HL-60 (cell line): ENCODE measurements around the gene GPR37.

Source experiments
- GABPA ChIP-seq: IDR thresholded peaks from 2 replicates; pipeline ENCODE4 v1.6.1; 2012; ENCODE audit warnings: low read depth
- POLR2AphosphoS5 ChIP-seq: IDR thresholded peaks from 2 replicates; pipeline ENCODE4 v1.6.1; 2012; ENCODE audit warnings: low read depth
- TF ChIP-seq, protein P1 (sequence below): IDR thresholded peaks from one replicate; pipeline ENCODE4 v1.5.1; 2011; ENCODE audit warnings: low read length, control low read depth, inconsistent platforms; ENCODE audit not compliant: insufficient read depth
- TF ChIP-seq, protein P2 (sequence below): IDR thresholded peaks from 2 replicates; pipeline ENCODE4 v1.6.1; 2012; ENCODE audit warnings: low read depth; ENCODE audit not compliant: insufficient replicate concordance

DNA sequence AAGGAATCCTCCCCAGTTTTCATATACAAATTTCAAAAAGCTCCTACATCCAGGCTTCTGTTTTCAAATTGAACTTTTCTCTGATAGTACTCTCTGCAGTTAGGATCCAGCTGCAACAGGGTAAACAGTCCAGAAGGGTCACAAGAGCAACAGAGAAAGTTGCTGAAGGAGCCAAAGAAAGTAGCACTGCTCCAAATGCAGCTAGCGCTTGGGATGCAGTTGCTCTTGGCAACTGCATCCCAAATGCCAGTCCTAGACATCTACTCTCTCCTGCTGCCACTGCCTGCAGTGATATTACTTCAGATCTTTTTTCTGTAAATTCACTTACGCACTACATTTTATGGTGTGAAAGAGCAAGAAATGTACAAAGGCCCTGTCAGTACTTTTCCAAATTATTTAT lies 14.6 kb downstream of the GPR37 start:
- TF ChIP-seq, protein P1, sequence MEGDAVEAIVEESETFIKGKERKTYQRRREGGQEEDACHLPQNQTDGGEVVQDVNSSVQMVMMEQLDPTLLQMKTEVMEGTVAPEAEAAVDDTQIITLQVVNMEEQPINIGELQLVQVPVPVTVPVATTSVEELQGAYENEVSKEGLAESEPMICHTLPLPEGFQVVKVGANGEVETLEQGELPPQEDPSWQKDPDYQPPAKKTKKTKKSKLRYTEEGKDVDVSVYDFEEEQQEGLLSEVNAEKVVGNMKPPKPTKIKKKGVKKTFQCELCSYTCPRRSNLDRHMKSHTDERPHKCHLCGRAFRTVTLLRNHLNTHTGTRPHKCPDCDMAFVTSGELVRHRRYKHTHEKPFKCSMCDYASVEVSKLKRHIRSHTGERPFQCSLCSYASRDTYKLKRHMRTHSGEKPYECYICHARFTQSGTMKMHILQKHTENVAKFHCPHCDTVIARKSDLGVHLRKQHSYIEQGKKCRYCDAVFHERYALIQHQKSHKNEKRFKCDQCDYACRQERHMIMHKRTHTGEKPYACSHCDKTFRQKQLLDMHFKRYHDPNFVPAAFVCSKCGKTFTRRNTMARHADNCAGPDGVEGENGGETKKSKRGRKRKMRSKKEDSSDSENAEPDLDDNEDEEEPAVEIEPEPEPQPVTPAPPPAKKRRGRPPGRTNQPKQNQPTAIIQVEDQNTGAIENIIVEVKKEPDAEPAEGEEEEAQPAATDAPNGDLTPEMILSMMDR, result no peak
- TF ChIP-seq POLR2AphosphoS5, result no peak
- no peak for TF ChIP-seq GABPA
- TF ChIP-seq, protein P2, sequence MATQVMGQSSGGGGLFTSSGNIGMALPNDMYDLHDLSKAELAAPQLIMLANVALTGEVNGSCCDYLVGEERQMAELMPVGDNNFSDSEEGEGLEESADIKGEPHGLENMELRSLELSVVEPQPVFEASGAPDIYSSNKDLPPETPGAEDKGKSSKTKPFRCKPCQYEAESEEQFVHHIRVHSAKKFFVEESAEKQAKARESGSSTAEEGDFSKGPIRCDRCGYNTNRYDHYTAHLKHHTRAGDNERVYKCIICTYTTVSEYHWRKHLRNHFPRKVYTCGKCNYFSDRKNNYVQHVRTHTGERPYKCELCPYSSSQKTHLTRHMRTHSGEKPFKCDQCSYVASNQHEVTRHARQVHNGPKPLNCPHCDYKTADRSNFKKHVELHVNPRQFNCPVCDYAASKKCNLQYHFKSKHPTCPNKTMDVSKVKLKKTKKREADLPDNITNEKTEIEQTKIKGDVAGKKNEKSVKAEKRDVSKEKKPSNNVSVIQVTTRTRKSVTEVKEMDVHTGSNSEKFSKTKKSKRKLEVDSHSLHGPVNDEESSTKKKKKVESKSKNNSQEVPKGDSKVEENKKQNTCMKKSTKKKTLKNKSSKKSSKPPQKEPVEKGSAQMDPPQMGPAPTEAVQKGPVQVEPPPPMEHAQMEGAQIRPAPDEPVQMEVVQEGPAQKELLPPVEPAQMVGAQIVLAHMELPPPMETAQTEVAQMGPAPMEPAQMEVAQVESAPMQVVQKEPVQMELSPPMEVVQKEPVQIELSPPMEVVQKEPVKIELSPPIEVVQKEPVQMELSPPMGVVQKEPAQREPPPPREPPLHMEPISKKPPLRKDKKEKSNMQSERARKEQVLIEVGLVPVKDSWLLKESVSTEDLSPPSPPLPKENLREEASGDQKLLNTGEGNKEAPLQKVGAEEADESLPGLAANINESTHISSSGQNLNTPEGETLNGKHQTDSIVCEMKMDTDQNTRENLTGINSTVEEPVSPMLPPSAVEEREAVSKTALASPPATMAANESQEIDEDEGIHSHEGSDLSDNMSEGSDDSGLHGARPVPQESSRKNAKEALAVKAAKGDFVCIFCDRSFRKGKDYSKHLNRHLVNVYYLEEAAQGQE, result no peak
